ENCODE measurements around the gene FRMD4A. TPM values are rescaled to one million over a fixed set of nuclear protein-coding genes. Genes with fewer than 3 reads are reported as not detected.

FRMD4A gene
- total RNA-seq, 2 donors from 2014 or later, result 8.6 to 10.2 TPM

GRCh38 chr10:13774303-13774893, 556.3 kb downstream of the FRMD4A start:
- Histone ChIP-seq H3K9me3 (no peaks in the 10 kb centered on the region), H3K27ac (no peak overlapping the region), H3K9ac (ENCODE audit: low read depth in 2 of 2, low read length in 2 of 2) (no peak overlapping the region), H3K4me3 (no peak overlapping the region), H3K36me3 (no peaks in the 10 kb centered on the region), H3K27me3 (no peaks in the 10 kb centered on the region), H3K4me1 (no peaks in the 10 kb centered on the region)
- intact Hi-C loops (cut with DNase I), result no loop called here
- TF ChIP-seq CTCF (IDR thresholded peaks at IDR 0.05), result no peak
- DNase-seq, result no peak

DNA sequence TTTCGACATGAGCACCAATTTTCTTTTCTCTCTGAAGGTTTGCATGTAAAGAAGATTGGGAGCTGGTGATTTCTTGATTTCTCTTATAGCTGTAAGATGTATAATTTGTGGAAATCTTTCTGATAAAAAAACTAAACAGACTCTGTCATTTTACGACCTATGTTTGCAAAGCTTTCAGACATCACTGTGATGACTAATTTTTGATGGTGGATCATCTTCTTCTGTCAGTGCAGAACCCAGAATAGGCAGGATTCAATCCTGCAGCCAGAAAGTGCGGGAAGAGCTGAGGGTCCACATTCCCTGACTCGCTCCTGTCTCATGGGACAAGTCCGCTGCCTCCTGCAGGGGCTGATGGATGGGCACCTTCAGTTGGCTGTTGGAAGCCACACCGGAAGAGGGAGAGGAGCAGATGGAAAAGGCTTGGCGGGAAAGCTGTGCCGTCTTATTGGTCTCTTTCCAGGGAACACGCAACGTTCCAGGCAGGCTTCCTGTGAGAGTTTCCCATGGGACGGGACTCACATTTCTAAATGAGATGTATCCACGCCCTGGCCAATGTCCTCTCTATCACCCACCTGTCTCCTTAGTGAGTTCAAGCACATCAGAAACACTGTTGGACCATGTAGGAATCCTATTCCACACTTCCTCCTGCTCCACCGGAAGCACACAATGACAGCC, 557.1 kb downstream of the FRMD4A start:
- H3K4me1 ChIP-seq, result no peaks in the 10 kb centered on the region
- H3K9ac ChIP-seq (ENCODE audit: low read depth in 2 of 2, low read length in 2 of 2), result no peak overlapping the region
- intact Hi-C loops (cut with DNase I), result no loop called here
- no peak overlapping the region for H3K4me3 ChIP-seq
- DNase-seq, result no peak
- H3K27me3 ChIP-seq, result no peaks in the 10 kb centered on the region
- H3K27ac ChIP-seq, result no peak overlapping the region
- no peaks in the 10 kb centered on the region for H3K9me3 ChIP-seq
- no peaks in the 10 kb centered on the region for H3K36me3 ChIP-seq
- no peak for TF ChIP-seq CTCF (IDR thresholded peaks at IDR 0.05)

DNA sequence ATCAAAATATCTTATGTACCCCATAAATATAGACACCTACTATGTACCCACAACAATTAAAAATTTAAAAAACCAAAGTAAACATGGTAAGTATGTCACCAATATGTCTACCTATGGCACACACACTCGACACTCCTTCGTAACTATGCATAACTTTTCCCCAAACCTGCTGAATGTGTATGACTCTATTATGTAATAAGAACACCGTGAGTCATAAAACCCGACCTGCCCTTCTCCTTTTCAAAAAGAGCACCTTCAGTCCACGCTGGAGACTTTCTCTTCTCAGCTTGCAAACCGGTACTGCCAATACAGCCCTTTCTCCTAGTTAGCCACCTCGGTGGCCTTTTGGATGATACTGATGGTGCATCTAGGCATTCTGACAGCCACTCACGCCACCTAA, 557.7 kb downstream of the FRMD4A start:
- Histone ChIP-seq H3K36me3 (no peaks in the 10 kb centered on the region), H3K27ac (no peak overlapping the region), H3K9ac (ENCODE audit: low read depth in 2 of 2, low read length in 2 of 2) (no peak overlapping the region), H3K4me1 (no peaks in the 10 kb centered on the region), H3K9me3 (no peaks in the 10 kb centered on the region), H3K4me3 (no peak overlapping the region), H3K27me3 (no peaks in the 10 kb centered on the region)
- TF ChIP-seq CTCF (IDR thresholded peaks at IDR 0.05), result no peak
- intact Hi-C loops (cut with DNase I), result no loop called here
- DNase-seq, result no peak

DNA sequence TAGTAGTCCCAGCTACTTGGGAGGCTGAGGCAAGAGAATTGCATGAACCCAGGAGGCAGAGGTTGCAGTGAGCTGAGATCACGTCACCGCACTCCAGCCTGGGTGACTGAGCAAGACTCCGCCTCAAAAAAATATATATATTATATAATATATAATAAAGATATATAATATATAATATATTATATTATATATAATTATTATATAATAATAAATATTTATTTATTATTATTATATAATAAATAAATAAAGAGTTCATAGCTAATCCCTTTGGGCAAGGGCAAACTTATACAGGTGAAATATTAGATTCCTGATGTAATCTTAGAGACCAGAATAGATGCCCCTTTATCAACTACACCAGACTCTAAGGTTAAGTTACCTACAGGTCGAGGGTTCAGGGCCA, 558.7 kb downstream of the FRMD4A start:
- Histone ChIP-seq H3K36me3 (no peaks in the 10 kb centered on the region), H3K27ac (no peak overlapping the region), H3K9ac (ENCODE audit: low read depth in 2 of 2, low read length in 2 of 2) (no peak overlapping the region), H3K27me3 (no peaks in the 10 kb centered on the region), H3K4me1 (no peaks in the 10 kb centered on the region), H3K4me3 (no peak overlapping the region), H3K9me3 (no peaks in the 10 kb centered on the region)
- no peak for DNase-seq
- TF ChIP-seq CTCF (IDR thresholded peaks at IDR 0.05), result no peak
- intact Hi-C loops (cut with DNase I), result no loop called here

DNA sequence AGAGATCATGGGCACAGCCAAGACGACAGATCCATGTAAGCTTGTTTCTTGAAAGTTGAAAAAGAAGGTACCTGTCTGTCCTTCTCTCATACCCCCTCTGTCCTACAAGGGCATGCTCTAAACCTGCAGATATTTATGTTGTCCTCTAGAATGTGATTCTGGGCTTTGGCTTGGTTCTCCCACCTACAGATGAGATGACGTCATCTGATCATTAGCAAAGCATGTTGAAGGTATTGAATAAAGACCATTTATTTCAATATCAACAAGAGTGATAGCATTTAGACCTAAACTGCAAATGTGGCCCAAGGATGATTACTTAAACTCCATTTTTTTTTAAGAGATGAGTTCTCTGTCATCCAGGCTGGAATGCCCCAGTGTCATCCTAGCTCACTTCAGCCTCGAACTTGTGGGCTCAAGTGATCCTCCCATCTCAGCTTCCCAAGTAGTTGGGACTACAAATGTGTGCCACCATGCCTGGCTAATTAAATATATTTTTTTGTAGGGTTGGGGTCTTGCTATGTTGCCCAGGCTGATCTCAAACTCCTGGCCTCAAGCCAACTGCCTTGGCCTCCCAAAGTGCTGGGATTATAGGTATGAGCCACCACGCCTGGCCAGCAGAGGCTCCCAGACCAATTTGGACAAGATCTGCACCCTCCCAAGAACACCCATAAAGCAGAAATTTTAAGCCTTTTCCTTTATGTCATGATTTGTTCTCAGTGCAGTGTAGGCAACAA, 559.8 kb downstream of the FRMD4A start:
- H3K36me3 ChIP-seq, result no peaks in the 10 kb centered on the region
- TF ChIP-seq CTCF (IDR thresholded peaks at IDR 0.05), result no peak
- H3K27ac ChIP-seq, result no peak overlapping the region
- intact Hi-C loops (cut with DNase I), result no loop called here
- H3K9ac ChIP-seq (ENCODE audit: low read depth in 2 of 2, low read length in 2 of 2), result no peak overlapping the region
- no peaks in the 10 kb centered on the region for H3K9me3 ChIP-seq
- no peak for DNase-seq
- no peak overlapping the region for H3K4me3 ChIP-seq
- H3K27me3 ChIP-seq, result no peaks in the 10 kb centered on the region
- H3K4me1 ChIP-seq, result no peaks in the 10 kb centered on the region
